HUES6 (cell line): ENCODE results near the gene TSSC4.
A peak's percentile ranks its signal among the peaks of the same experiment; 100 is the strongest.

Experiments used
- H3K27ac ChIP-seq: 2 replicates; pipeline ENCODE4 v1.7.0; 2013; ENCODE audit warnings: low read depth, mild to moderate bottlenecking, low read length, inconsistent platforms
- H3K27me3 ChIP-seq: 2 replicates; pipeline ENCODE4 v1.6.1; 2013; ENCODE audit warnings: low read length; ENCODE audit not compliant: control insufficient read depth, insufficient read depth
- H3K36me3 ChIP-seq: 2 replicates; pipeline ENCODE4 v1.6.1; 2013; ENCODE audit warnings: low read length; ENCODE audit not compliant: control insufficient read depth, insufficient read depth
- H3K4me1 ChIP-seq: 2 replicates; pipeline ENCODE4 v1.6.1; 2013; ENCODE audit warnings: low read length; ENCODE audit not compliant: control insufficient read depth, insufficient read depth
- H3K4me3 ChIP-seq: 2 replicates; pipeline ENCODE4 v1.5.1; 2013; ENCODE audit warnings: low read depth, low read length
- H3K9ac ChIP-seq: one replicate; pipeline ENCODE4 v1.6.1; 2013; ENCODE audit warnings: mild to moderate bottlenecking, low read length
- H3K9me3 ChIP-seq: 2 replicates; pipeline ENCODE4 v1.6.1; 2013; ENCODE audit warnings: low read depth, low read length; ENCODE audit not compliant: control insufficient read depth, insufficient read depth

The TSSC4 gene

DNA sequence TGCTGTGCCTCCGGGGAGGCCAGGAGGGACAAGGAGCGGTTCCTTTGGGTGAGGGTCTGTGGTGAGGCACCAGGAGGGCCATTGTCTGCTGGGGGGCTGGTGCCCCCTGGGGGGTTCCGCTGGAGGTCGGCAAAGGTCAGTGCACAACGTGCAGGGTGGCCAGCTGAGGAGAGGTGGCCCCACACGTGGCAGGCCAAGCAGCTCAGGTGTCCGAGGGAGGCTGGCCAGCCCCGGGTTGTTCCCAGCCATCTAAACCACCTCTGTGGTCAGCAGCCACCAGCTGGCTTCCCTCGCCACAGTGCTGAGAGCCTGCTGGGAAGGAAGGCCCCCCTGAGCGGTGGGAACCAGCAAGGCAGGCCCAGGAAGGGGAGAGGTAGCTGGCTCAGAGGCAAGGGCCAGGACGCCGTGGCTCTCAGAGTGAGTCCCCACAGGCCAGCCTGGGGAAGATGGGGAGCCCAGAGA lies 4.2 kb downstream of the TSSC4 start:
- Histone ChIP-seq H3K9ac (no peak overlapping the region), H3K4me3 (no peak overlapping the region), H3K27ac (no peak overlapping the region), H3K27me3 (no peaks in the 10 kb centered on the region), H3K4me1 (peaks cover 9% of the 10 kb centered on the region; the same call in 1 of the 2 replicates), H3K9me3 (no peaks in the 10 kb centered on the region), H3K36me3 (peaks cover 19% of the 10 kb centered on the region)

- H3K27ac ChIP-seq = no peak overlapping the region
- H3K9ac ChIP-seq = no peak overlapping the region
- no peaks in the 10 kb centered on the region for H3K9me3 ChIP-seq
- no peak overlapping the region for H3K4me3 ChIP-seq
- no peaks in the 10 kb centered on the region for H3K27me3 ChIP-seq
- H3K36me3 ChIP-seq = peaks cover 19% of the 10 kb centered on the region
- H3K4me1 ChIP-seq = peaks cover 9% of the 10 kb centered on the region; the same call in 1 of the 2 replicates
Observed at GRCh38 chr11:2406451-2406850, 5.9 kb downstream of the TSSC4 start.

- Histone ChIP-seq H3K9me3 (no peaks in the 10 kb centered on the region), H3K4me1 (peaks cover 4% of the 10 kb centered on the region; the same call in 1 of the 2 replicates), H3K27me3 (no peaks in the 10 kb centered on the region), H3K36me3 (peaks cover 19% of the 10 kb centered on the region), H3K9ac (no peak overlapping the region), H3K27ac (no peak overlapping the region), H3K4me3 (no peak overlapping the region)
Observed at GRCh38 chr11:2406878-2407410, 6.4 kb downstream of the TSSC4 start.

- Histone ChIP-seq H3K27ac (no peak overlapping the region), H3K36me3 (peaks cover 3% of the 10 kb centered on the region; the same call in 1 of the 2 replicates), H3K4me1 (peaks cover 4% of the 10 kb centered on the region; the same call in 1 of the 2 replicates), H3K9me3 (no peaks in the 10 kb centered on the region), H3K9ac (no peak overlapping the region), H3K4me3 (no peak overlapping the region), H3K27me3 (no peaks in the 10 kb centered on the region)
Observed at GRCh38 chr11:2408671-2409070, 8.1 kb downstream of the TSSC4 start.

DNA sequence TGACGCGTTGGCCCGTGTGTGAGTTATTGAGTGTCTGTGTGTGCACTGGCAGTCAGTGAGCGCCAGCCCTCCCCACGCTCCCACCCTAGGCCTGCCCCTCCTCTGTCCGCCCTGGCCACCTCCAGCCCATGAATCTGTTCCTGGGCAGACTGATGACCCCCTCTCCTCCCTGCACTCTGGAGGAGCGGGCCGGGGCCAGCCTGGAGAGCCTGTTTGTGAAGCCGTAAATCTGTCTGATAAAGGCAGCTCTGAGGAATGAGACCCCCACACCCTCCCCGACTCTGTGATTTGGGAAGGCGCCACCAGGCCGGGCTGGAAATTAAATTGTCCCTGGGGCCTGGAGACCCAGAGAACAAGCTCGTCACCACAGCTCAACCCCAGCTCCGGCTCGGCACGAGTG lies 8.6 kb downstream of the TSSC4 start:
- no peaks in the 10 kb centered on the region for H3K9me3 ChIP-seq

GRCh38 chr11:2409611-2410468 lies 9.3 kb downstream of the TSSC4 start:
- Histone ChIP-seq H3K27me3 (no peaks in the 10 kb centered on the region), H3K36me3 (no peaks in the 10 kb centered on the region), H3K4me3 (no peak overlapping the region), H3K4me1 (peaks cover 4% of the 10 kb centered on the region; the same call in 1 of the 2 replicates), H3K27ac (peak overlapping the region; percentile 18; the same call in 1 of the 2 replicates), H3K9me3 (no peaks in the 10 kb centered on the region), H3K9ac (peak overlapping the region; percentile 47)

More for the DNA sequence above, 8.6 kb downstream of the TSSC4 start:
- Histone ChIP-seq H3K27me3 (no peaks in the 10 kb centered on the region), H3K4me1 (peaks cover 4% of the 10 kb centered on the region; the same call in 1 of the 2 replicates), H3K9ac (peak overlapping the region; percentile 47), H3K36me3 (no peaks in the 10 kb centered on the region), H3K27ac (no peak overlapping the region; the same call in 1 of the 2 replicates), H3K4me3 (no peak overlapping the region)

GRCh38 chr11:2410616-2411015 lies 10.1 kb downstream of the TSSC4 start:
- Histone ChIP-seq H3K27me3 (no peaks in the 10 kb centered on the region), H3K27ac (no peak overlapping the region), H3K9ac (no peak overlapping the region), H3K4me1 (peaks cover 4% of the 10 kb centered on the region; the same call in 1 of the 2 replicates), H3K4me3 (no peak overlapping the region), H3K9me3 (no peaks in the 10 kb centered on the region), H3K36me3 (no peaks in the 10 kb centered on the region)

DNA sequence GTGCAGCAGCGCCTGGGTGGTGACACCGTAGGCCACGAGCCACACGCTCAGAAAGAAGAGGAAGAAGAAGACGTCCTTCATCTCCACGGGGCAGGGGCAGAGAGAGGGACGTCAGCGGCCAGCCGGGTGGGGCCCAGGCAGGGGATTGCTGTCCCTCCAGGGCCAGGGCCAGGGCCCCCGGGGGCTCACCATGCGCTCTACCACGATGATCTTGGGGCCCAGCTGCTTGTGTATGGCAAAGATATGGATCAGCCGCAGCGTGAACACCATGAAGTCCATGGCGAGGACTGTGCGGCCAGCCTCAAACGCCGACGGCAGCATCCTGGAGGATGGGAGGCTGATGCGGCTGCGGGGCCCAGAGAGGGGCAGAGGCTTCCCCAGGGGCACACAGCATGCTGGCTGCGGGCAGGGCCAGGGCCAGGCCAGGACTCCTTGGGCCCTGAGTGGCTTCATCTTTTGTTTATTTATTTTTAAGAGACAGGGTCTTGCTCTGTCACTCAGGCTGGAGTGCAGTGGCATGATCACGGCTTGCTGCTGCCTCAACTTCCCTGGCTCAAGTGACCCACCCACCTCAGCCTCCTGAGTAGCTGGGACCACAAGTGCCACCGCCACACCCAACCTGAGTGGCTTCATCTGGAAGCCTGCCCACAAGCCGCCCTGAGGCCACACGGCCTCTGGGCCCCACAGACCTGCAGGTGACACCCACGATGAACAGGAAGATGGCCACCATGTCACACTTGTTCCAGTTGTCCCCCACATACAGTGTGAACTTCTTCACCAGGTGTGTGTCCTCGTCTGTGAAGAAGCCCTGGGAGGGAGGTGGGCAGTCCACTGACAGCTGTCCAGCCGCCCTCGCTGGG lies 11.1 kb downstream of the TSSC4 start:
- H3K27me3 ChIP-seq = no peaks in the 10 kb centered on the region
- H3K4me3 ChIP-seq = no peak overlapping the region
- peaks cover 4% of the 10 kb centered on the region; the same call in 1 of the 2 replicates for H3K4me1 ChIP-seq

DNA sequence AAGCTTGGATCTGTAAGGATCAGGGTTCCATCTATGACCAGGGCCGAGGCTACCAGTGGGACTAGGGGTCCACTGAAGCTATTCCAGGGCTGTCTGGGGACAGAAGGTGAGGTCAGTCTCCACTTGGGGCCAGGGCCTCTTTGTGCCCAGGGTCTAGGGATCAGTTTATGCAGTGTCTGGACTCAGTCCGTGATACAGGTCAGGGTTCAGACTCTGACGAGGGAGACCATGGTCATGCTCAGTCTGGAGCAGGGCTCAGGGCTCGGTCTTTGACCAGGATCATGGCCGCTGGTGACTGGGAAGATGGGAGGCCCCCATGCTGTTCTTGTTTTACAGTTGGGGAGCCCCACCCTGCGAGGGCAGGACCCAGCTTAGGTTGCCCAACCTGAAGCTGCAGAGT lies 11.8 kb downstream of the TSSC4 start:
- Histone ChIP-seq H3K4me1 (peaks cover 4% of the 10 kb centered on the region; the same call in 1 of the 2 replicates), H3K27ac (no peak overlapping the region), H3K9ac (no peak overlapping the region), H3K27me3 (no peaks in the 10 kb centered on the region), H3K36me3 (no peaks in the 10 kb centered on the region), H3K9me3 (no peaks in the 10 kb centered on the region), H3K4me3 (no peak overlapping the region)

More for the DNA sequence above, 11.1 kb downstream of the TSSC4 start:
- no peaks in the 10 kb centered on the region for H3K9me3 ChIP-seq
- no peak overlapping the region for H3K27ac ChIP-seq
- H3K9ac ChIP-seq = peak overlapping the region; percentile 31
- H3K36me3 ChIP-seq = no peaks in the 10 kb centered on the region

DNA sequence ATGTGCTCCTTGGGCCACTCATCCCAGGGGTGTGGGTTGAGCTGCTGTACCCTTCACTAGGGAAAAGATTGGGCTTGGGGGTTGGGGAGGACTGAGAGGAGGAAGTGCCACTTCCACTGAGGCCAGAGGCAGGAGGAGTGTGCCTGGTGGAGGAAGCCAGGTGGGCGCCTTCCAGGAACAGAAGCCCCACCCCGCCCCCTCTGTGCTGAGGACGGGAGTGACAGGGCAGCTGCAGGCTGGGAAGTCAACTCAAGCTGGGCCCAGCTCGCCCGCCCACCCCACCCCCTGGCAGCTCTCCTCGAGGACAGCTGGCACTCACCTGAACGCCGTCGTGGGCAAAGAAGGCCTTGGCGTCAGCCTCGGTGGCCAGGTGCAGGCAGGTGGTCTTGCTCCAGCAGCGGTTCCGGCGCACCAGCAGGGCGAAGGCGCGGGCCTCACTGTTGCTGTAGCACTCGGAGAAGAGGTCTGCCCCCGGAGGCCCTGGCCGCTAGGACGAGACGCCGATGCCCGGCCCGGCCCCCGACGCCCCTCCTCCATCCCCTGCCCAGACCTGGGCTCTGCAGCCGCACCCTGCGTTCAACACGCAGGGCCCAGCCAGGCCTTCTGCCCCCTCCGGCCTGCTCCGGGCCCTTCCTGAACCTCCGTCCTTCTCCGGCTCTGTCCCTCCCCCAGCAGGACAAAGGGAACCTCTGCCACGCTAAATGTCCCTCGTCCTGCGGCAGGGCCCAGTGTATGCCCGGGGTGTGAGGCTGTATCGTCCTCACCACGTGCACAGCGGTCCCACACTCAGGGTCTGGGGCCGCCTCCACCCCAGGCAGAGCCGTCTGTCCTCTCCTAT lies 13.4 kb downstream of the TSSC4 start:
- no peak overlapping the region for H3K9ac ChIP-seq
- no peak overlapping the region for H3K27ac ChIP-seq
- no peaks in the 10 kb centered on the region for H3K9me3 ChIP-seq
- no peak overlapping the region for H3K4me3 ChIP-seq
- H3K4me1 ChIP-seq = peaks cover 4% of the 10 kb centered on the region; the same call in 1 of the 2 replicates
- H3K27me3 ChIP-seq = no peaks in the 10 kb centered on the region
- H3K36me3 ChIP-seq = no peaks in the 10 kb centered on the region
